NCI-H1930 (cell line): ENCODE data around the gene MAP2K3.
"Not testable (repeated sequence)": the region's sequence is repeated elsewhere in the genome, so short reads cannot be mapped to it uniquely, and the experiment has no call there.

Experiments
- DNase-seq, 2 experiments: peaks; one replicate each; lab custom pipeline; 2025; lab: John Stamatoyannopoulos, UW

Gene MAP2K3

GRCh38 chr17:21297026-21297520, 12.6 kb downstream of the MAP2K3 start:
- DNase-seq: no peak

GRCh38 chr17:21297597-21297996, 13.1 kb downstream of the MAP2K3 start:
- no peak for DNase-seq

GRCh38 chr17:21298056-21298982, 13.8 kb downstream of the MAP2K3 start:
- DNase-seq: no peak

GRCh38 chr17:21298983-21299519, 14.5 kb downstream of the MAP2K3 start:
- no peak for DNase-seq

GRCh38 chr17:21299981-21300600, 15.6 kb downstream of the MAP2K3 start:
- DNase-seq: no peak

GRCh38 chr17:21300601-21301571, 16.4 kb downstream of the MAP2K3 start:
- no peak for DNase-seq

- no peak for DNase-seq
These were observed 17.4 kb downstream of the MAP2K3 start for GRCh38 chr17:21301593-21302550.

- no peak for DNase-seq
These were observed 18.4 kb downstream of the MAP2K3 start for GRCh38 chr17:21302711-21303425.

- DNase-seq: no peak
These were observed 19.0 kb downstream of the MAP2K3 start for GRCh38 chr17:21303441-21304065.

- DNase-seq: no peak
These were observed 19.6 kb downstream of the MAP2K3 start for GRCh38 chr17:21304091-21304490.

GRCh38 chr17:21304551-21305151, 20.1 kb downstream of the MAP2K3 start:
- DNase-seq: not testable (repeated sequence)

GRCh38 chr17:21305431-21306180, 21.1 kb downstream of the MAP2K3 start:
- DNase-seq: not testable (repeated sequence)

GRCh38 chr17:21306611-21307272, 22.2 kb downstream of the MAP2K3 start:
- not testable (repeated sequence) for DNase-seq

GRCh38 chr17:21307273-21307625, 22.7 kb downstream of the MAP2K3 start:
- DNase-seq: not testable (repeated sequence)

GRCh38 chr17:21308931-21309381, 24.4 kb downstream of the MAP2K3 start:
- DNase-seq: not testable (repeated sequence)

GRCh38 chr17:21310061-21310765, 25.7 kb downstream of the MAP2K3 start:
- not testable (repeated sequence) for DNase-seq
